GM19372 (cell line): Measurements from ENCODE around the gene HLA-B.

Experiments
- ATAC-seq: cut with Tn5 transposase; IDR thresholded peaks from one replicate; pipeline ENCODE4 v1.9.1; 2021; ENCODE audit warnings: mild to moderate bottlenecking, low read depth, moderate library complexity; ENCODE audit not compliant: unreplicated experiment

HLA-B gene

DNA sequence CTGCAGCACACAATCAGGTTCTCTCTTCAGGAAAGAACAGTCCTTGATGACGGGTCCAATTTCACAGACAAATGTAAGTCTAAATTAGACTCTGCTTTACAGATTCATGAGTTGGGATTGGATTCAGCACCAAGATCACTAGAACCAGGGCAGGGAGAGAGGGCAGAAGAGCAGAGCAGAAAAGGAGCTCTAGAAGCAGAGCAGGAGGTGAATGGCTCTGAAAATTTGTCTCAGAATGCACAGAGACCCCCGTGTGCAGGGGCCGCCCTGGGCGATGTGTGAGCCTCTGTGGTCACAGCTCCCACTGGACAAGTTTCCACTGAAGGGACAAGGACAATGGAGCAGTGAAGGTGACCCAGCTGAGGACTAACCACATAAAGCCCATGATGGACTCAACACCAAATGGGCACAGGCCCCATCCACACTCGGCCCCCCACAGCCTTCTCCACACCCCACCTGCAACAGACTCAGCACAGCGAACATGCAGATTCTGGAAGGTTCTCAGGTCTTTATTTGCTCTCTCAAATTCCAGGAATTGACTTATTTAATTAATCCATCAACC, 3.5 kb downstream of the HLA-B start:
- ATAC-seq, result no peak

DNA sequence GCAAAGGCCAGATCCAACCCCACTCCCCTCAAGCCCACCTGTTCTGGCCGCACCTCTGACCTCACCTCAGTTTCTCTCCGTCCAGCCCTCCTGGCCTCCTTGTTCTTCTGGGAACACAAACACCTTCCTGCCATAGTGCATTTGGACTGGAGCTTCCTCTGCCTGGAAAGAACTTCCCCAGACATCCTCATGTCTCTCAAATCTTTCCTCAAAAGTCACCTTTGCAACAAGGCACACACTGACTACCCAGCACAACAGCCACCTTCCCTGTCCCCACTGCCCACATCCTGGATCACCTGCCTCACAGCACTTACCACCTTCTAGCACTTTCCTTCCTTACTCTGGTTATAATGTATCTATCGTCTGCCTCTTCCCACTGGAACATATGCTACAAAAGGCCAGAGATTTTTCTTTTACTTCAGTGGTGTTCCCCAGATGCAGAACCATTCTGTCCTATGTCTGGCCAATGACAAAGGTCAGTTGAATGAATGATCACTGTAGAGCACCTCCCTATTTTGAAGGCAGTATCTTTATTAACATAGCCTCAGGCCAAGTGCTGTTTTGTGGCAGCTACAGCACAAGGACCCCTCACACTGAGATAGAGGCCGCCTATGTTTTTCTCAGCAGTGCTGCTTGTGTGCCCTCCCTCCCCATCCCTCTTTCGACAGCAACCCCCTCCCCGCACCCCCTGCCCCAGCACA, 4.1 kb downstream of the HLA-B start:
- ATAC-seq, result no peak

DNA sequence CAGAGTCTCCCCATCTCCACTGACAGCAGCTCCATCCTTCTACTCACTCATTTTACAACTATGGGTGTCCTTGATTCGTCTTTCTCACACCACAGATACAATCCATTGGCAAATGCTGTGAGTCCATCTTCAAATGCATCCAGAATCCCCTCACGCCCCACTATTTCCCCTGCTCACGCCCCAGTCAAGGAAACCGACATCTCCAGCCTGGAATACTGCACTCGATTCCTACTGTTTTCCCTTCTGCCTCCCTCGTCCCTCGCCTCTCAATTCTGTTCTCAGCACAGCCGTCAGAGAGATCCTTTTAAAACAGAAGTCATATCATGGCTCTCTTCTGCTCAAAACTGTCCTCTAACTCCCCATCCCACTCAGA, 4.7 kb downstream of the HLA-B start:
- no peak for ATAC-seq

DNA sequence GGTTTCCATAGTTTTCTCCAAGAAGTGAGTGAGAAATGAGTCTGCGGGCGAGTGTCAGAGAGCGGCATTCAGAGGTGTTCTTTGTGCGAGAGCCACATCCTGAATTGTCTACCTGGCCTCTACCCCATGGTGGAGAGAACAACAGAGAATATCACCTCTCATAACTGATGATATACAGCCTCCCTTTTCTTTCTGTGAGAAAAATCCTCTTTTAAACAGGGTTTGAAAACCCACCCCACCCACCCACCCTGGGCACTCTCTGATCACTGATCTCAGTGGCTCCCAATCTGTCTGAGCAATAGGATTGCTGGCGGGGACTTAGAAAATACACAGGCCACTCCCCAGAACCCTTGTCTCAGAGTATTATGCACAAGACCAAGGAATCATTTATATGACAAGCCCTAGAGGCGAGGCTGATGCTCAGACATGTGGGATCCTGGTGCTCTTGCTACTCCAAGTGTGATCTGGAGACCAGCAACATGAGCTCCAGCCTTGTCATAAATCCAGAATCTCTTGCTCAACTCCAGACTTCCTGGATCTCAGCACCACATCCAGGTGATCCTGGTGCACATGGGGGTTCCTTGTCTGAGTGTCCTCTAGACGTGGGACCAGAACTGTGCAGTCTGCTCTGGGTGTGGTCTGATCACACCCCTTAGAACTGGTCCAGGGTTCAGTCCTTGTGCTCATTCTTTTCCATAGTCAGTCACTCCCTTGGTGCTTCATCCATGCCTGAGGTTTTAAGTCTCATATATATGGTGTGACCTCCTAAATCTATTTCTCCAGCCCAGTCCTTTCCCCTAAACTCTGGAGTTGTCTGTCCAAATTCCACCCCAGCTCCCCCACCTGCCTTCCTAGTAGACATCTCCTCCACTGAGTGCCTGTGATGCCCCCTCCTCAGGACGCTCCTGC, 5.3 kb downstream of the HLA-B start:
- no peak for ATAC-seq

GRCh38 chr6:31351033-31351380, 6.0 kb downstream of the HLA-B start:
- no peak for ATAC-seq

- no peak for ATAC-seq
These were observed 6.6 kb downstream of the HLA-B start for GRCh38 chr6:31350196-31351032.

- no peak for ATAC-seq
These were observed 7.7 kb downstream of the HLA-B start for GRCh38 chr6:31349301-31349700.

GRCh38 chr6:31345026-31345730, 11.8 kb downstream of the HLA-B start:
- ATAC-seq, result no peak

- ATAC-seq, result no peak
These were observed 16.8 kb downstream of the HLA-B start for GRCh38 chr6:31340228-31340627.

GRCh38 chr6:31339210-31339609, 17.8 kb downstream of the HLA-B start:
- ATAC-seq, result no peak

- ATAC-seq, result no peak
These were observed 20.0 kb downstream of the HLA-B start for GRCh38 chr6:31336896-31337496.

- no peak for ATAC-seq
These were observed 24.1 kb downstream of the HLA-B start for GRCh38 chr6:31332637-31333602.

GRCh38 chr6:31328355-31328960, 28.5 kb downstream of the HLA-B start:
- ATAC-seq, result no peak

- no peak for ATAC-seq
These were observed 35.2 kb downstream of the HLA-B start for GRCh38 chr6:31321820-31322219.

DNA sequence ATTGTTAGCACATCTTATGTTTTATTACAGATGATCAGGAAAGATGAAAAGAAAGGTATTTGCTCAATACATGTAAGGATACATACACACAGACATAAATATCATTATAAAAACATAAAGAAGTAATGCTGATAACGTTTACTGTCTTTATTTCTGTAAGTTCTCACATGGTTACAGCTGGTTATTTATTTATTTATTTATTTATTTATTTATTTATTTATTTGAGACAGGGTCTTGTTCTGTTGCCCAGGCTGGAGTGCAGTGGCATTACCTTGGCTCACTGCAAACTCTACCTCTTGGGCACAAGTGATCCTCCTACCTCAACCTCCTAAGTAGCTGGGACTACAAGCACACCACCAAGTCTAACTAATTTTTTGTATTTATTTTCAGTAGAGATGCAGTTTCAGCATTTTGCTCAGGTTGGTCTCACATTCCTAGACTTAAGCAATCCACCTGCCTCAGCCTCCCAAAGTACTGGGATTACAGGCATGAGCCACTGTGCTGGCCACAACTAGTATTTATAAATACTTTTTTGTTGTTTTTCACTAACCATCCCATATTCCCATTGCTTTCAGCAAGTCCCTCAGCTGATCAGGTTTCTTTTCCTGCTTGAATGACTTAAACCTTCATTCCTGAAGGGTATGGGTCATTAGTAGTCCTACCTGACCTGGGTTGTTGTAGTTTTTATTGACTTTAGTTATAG, 35.8 kb downstream of the HLA-B start:
- no peak for ATAC-seq

GRCh38 chr6:31317036-31317435, 39.9 kb downstream of the HLA-B start:
- no peak for ATAC-seq

DNA sequence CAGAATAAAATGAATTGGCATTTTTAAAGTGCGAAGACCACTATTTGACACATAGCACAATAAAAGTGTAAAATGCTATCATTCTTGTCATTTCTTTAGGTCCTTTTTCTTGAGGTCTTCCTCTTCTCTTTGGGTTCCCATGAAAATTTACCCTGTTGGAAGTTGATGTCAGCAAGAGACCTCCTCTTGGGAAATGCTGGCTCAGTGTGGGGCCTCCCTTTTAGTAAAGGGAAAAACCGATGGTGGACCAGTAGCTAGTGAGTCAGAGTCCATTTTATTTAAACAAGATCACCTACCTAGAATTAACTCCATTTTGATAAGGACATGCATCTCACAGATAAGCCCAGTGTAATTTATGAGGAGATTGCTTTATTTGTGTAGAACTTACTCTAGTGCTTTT, 47.3 kb downstream of the HLA-B start:
- ATAC-seq, result no peak

DNA sequence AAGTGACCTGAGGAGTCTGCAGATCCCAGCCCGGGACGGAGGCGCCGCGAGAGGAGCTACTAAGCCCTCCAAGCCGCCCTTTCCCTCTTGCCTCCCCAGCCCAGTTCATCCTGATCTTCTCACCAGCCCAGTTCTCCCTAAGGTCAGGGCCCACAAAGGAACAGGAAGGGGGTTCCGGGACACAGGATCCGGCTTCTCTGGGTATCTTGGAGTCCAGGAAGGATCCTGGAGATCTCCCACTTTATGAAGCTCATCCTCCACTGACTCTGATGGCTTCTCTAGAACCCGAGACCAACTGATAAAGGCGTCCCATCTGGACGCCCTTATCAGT, 48.2 kb downstream of the HLA-B start:
- no peak for ATAC-seq
